NB4 (cell line): ENCODE measurements around the gene SRPRB.

Experiments used
- CTCF ChIP-seq: IDR thresholded peaks from one replicate; pipeline ENCODE4 v1.5.1; 2012; ENCODE audit warnings: low read depth, low read length
- POLR2A ChIP-seq: IDR thresholded peaks from 2 replicates; pipeline ENCODE4 v1.6.1; 2011; ENCODE audit warnings: mild to moderate bottlenecking; ENCODE audit not compliant: insufficient read length; ENCODE audit errors: extremely low read depth

- TF ChIP-seq CTCF (no peak), POLR2A (no peak)
Observed at GRCh38 chr3:133756716-133757694, 48.6 kb upstream of the SRPRB start.
